GM19240 (cell line): ENCODE measurements around the gene NTRK1.
A peak's percentile ranks its signal among the peaks of the same experiment; 100 is the strongest.

Source experiments
- DNase-seq: peaks from one replicate; pipeline ENCODE4 v3.0.0; 2011; ENCODE audit warnings: low spot score; ENCODE audit not compliant: insufficient read length

Gene NTRK1

GRCh38 chr1:156838972-156839371 is 21.7 kb upstream of the NTRK1 start:
- DNase-seq, result peak; percentile 46

- DNase-seq, result no peak
Observed at GRCh38 chr1:156839426-156840109, 21.1 kb upstream of the NTRK1 start.

GRCh38 chr1:156840186-156840897 is 20.3 kb upstream of the NTRK1 start:
- no peak for DNase-seq

- DNase-seq, result no peak
Observed at GRCh38 chr1:156840898-156841279, 19.8 kb upstream of the NTRK1 start.

- DNase-seq, result no peak
Observed at GRCh38 chr1:156841295-156841855, 19.3 kb upstream of the NTRK1 start.

GRCh38 chr1:156842618-156843300 is 17.9 kb upstream of the NTRK1 start:
- DNase-seq, result no peak

- no peak for DNase-seq
Observed at GRCh38 chr1:156844102-156844501, 16.6 kb upstream of the NTRK1 start.

GRCh38 chr1:156844638-156845037 is 16.0 kb upstream of the NTRK1 start:
- no peak for DNase-seq

- no peak for DNase-seq
Observed at GRCh38 chr1:156845055-156845952, 15.4 kb upstream of the NTRK1 start.

- DNase-seq, result no peak
Observed at GRCh38 chr1:156845953-156846545, 14.6 kb upstream of the NTRK1 start.

- no peak for DNase-seq
Observed at GRCh38 chr1:156846643-156847042, 14.0 kb upstream of the NTRK1 start.

GRCh38 chr1:156847591-156848460 is 12.8 kb upstream of the NTRK1 start:
- no peak for DNase-seq

- DNase-seq, result no peak
Observed at GRCh38 chr1:156848461-156849150, 12.1 kb upstream of the NTRK1 start.

GRCh38 chr1:156849151-156849496 is 11.5 kb upstream of the NTRK1 start:
- no peak for DNase-seq

- no peak for DNase-seq
Observed at GRCh38 chr1:156851779-156852417, 8.8 kb upstream of the NTRK1 start.

- no peak for DNase-seq
Observed at GRCh38 chr1:156852418-156852874, 8.2 kb upstream of the NTRK1 start.

- no peak for DNase-seq
Observed at GRCh38 chr1:156853761-156854160, 6.9 kb upstream of the NTRK1 start.

- no peak for DNase-seq
Observed at GRCh38 chr1:156854634-156855033, 6.0 kb upstream of the NTRK1 start.
